GM18867 (cell line): ENCODE measurements around the gene PPP1R13L.

Source experiments
- ATAC-seq: cut with Tn5 transposase; IDR thresholded peaks from one replicate; pipeline ENCODE4 v1.9.1; 2021; ENCODE audit warnings: mild to moderate bottlenecking, moderate library complexity; ENCODE audit not compliant: unreplicated experiment

Gene PPP1R13L

GRCh38 chr19:45406226-45407090 lies 1.6 kb upstream of the PPP1R13L start, which contains the start of gene POLR1G:
TSS of gene POLR1G (plus strand) at chr19:45406644. CDS start at chr19:45406697, 53 bp downstream.
- ATAC-seq = peak; percentile 72

GRCh38 chr19:45405435-45406225 lies 761 bp upstream of the PPP1R13L start:
- peak; percentile 39 for ATAC-seq

DNA sequence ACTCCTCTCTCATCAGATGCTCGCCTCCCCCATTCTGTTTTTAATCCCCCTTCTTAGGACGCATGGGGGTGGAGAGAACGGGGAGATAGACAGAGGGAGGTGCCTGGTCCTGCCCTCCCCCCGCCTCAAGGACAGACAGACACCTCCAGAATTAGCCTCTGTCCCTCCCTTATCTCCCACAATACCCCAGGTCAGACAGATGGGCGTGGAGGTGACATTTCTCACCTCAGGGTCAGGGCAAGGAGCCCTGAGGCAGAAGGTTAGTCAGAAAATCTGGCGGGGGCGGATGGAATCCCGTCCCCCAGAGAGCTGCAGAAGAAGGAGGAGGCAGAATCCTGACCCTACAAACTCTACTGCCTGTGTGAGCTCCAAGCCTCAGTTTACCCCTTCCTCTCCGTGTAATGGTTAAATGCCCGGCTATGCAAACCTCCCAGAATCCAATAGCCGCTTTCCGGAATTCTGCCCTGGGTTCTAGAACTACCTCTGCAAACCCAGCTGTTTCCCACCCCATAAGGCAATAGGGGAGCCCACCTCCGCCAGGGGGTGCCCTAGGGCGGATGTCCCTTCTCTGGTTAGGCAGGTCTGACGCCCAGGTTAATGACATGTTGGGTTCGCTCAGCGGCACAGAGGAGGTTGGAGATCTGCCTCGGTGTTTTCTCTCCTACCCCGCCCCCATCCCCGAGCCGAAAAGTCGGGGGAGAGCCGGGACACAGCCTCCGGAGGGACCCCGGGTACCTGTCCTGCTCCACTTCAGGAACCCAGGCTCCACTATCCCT lies 900 bp downstream of the PPP1R13L start:
- ATAC-seq = no peak

GRCh38 chr19:45403272-45403671 lies 1.6 kb downstream of the PPP1R13L start:
- no peak for ATAC-seq

DNA sequence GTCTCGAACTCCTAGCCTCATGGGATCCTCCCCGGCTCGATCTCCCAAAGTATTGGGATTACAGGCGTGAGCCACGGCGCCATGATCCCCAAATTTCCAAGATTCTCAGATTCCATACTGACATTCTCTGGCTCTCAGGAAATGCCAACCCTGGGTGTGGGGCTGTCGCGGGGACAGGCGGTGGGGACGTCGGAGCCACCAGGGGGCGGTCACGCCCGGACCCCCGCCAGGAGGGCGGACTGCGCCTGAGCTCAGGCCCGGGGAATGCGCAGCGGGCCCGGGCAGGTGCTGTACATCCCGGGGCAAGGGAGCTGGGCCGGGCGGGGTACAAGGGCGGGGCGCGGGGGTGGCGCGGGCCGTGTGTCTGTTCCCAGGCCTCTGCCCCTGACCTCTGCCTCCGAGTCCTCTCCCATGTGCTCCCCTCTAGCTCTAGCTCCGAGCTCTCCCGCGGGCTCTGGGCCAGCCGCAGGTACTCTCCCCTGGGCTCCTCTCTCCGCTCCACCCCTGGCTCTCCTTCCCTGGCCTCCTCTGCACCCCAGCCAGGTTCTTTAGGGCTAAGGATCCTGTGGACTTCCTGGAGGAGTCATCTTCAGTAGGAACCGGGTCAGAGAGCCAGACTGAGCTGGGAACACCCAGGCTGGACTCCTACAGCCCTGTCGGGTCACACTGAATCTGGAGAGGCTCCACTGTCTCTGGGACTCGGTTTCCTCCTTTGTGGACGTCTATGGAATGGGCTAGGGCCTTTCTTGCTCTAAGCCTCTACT lies 2.4 kb downstream of the PPP1R13L start:
- ATAC-seq = no peak

DNA sequence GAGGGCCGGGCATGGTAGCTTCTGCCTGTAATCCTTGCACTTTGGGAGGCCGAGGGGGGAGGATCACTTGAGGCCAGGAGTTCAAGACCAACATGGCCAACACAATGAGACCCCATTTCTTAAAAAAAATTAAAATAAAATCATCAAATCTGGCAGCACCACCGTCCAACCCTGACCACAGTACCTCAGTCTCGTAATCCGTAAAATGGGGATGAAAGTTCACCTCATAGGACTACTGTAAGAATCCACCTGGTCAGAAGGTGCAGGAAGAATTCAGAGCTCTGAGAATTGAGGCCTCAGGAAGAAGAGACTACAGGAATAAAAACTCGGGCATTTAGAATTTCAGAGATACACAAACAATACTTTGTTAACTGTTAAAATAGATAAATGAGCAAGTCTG lies 3.1 kb downstream of the PPP1R13L start:
- no peak for ATAC-seq

- no peak for ATAC-seq
These were observed 4.7 kb downstream of the PPP1R13L start for GRCh38 chr19:45400192-45400591.

GRCh38 chr19:45395821-45396617 lies 8.8 kb downstream of the PPP1R13L start:
- ATAC-seq = no peak

DNA sequence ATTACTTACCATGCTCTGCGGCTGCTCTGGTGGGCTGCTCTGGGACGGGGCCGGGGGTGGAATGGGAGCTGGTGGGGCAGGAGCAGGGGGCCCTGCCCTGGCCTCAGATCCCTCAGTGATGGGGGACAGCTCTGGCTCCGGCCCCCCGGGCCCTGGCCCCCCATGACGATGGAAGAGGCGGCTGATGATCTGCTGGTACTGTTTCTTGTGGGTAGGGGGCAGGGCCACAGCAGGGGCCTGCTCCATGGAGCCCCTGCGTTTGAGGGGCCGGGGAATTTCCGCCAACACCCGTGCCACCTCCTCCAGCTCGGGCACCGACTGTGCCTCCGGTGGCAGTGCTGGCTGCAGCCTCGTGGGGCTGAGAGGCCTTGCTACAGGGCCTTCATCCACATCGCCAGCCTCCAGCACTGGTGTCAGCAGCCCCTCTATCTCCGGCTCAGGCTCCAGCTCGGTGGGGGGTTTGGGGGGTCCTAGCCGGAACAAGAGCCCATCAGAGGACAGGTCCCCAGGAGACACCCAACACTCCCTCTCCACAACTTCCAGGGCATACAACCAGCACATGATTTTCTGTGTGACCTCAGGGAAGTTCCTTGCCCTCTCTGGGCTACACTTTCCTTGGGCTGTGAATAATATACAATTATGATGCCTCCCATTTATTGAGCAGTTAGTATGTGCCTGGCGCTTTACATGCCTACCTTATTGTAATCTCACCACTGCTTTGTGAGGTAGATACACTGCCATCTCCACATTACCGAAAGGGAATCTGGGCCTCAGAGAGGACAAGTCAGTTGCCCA lies 12.8 kb downstream of the PPP1R13L start:
- no peak for ATAC-seq

DNA sequence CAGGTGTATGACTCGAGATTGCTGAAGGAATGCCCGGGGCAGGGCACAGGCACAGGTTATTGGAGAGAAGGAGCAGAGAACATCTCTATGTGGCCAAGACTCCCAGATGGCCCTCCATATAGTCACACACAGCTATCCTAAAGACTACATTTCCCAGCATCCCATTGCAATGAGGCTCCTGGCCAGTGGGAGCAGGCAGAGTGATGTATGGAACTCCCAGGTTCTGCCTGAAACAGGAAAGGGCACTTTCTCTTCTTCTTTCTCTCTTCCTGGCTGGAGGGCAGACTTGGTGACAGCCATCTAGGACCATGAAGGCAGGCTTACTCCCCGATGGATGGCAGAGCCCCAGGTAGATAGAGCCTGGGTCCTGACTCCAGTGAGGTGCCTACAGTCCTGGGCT lies 13.5 kb downstream of the PPP1R13L start:
- ATAC-seq = no peak

DNA sequence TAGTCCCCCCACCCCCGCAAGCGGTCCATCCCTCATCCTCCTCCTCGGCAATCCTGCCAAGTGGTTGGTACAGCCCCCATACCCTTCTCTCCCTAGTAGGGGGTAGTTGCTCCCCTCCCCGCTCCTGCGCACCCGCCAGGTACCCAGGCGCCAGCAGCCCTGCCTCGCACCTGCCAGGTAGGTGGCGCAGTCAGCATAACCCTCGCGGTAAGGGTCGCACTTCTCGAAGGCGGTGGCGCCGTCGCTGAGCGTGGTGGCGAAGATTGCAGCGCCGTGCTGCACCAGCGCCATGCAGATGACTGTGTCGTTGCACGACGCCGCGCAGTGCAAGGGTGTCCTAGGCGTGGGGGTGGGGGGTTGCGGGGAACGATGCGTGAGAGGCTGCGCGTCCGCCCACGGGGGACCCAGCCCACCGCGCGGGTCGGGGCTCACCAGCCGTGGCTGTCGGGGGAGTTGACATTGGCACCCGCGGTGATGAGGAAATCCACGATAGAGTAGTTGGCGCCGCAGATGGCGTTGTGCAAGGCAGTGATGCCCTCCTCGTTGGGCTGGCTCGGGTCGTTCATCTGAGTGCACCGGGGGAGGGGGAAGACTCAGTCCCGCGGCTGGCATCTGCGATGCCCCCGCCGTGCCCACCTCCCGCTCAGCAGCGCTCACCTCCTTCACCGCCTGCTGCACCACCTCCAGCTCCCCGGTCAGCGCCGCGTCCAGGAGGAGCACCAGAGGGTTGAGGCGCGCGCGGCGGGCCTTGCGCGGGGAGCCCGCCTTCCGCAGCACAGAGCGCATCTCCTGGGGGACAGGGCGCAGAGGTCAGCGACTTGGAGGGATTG lies 19.3 kb downstream of the PPP1R13L start:
- no peak for ATAC-seq

- ATAC-seq = no peak
These were observed 22.4 kb downstream of the PPP1R13L start for GRCh38 chr19:45382426-45382825.

- ATAC-seq = no peak
These were observed 24.8 kb downstream of the PPP1R13L start for GRCh38 chr19:45380107-45380506.

GRCh38 chr19:45376045-45376724 lies 28.7 kb downstream of the PPP1R13L start:
- no peak for ATAC-seq

- peak; percentile 96 for ATAC-seq
These were observed 34.3 kb downstream of the PPP1R13L start, which contains the start of gene ERCC2 for GRCh38 chr19:45370410-45371204. TSS of gene ERCC2 (minus strand) at chr19:45370573. CDS start at chr19:45370540, 33 bp downstream.

DNA sequence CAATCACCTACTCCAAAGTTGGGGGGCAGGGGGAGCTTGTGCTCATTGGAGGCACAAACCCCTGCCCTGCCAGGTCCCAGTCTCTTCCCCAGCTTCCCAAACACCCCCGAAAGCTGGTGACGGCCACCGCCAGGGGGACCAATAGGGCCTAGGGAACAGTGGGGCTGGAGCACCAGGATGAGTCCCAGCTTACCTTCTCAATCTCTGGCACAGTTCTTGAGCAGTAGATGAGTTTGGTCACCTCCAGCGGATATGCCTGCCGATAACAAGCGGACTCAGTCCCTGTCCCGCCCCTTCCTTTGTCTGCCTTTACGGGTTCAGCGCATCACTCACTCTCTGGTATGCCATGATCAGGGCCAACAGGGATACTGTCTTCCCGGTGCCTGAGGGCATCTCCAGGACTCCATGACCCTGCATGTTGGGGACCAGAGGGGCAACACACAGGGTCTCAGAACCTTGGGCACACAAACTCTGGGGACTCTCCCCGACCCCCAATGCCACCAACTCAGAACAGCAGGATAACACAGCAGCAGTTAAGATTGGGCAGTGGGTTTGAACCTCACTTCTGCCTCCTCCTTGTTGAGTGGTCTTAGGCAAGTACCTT lies 36.0 kb downstream of the PPP1R13L start:
- ATAC-seq = no peak
